Embryonic facial prominence (tissue), 1 donor: ENCODE measurements around the gene OMP.

Experiments used
- DNase-seq: peaks from one replicate; pipeline ENCODE4 v3.0.0-alpha.2; 2016; ENCODE audit errors: extremely low spot score

The OMP gene

GRCh38 chr11:77104727-77105126, 2.1 kb downstream of the OMP start:
- no peak for DNase-seq

GRCh38 chr11:77106321-77106720, 3.7 kb downstream of the OMP start:
- no peak for DNase-seq

- no peak for DNase-seq
Observed at GRCh38 chr11:77106759-77107158, 4.1 kb downstream of the OMP start.

- no peak for DNase-seq
Observed at GRCh38 chr11:77107950-77108349, 5.3 kb downstream of the OMP start.

GRCh38 chr11:77108436-77108835, 5.8 kb downstream of the OMP start:
- DNase-seq: no peak

GRCh38 chr11:77109236-77110019, 6.8 kb downstream of the OMP start:
- no peak for DNase-seq

GRCh38 chr11:77110836-77111235, 8.2 kb downstream of the OMP start:
- no peak for DNase-seq

- DNase-seq: no peak
Observed at GRCh38 chr11:77111277-77111676, 8.6 kb downstream of the OMP start.

GRCh38 chr11:77111946-77112345, 9.3 kb downstream of the OMP start:
- no peak for DNase-seq

GRCh38 chr11:77112641-77113381, 10.2 kb downstream of the OMP start:
- no peak for DNase-seq

GRCh38 chr11:77113382-77114088, 10.9 kb downstream of the OMP start:
- DNase-seq: no peak

- no peak for DNase-seq
Observed at GRCh38 chr11:77114089-77114463, 11.4 kb downstream of the OMP start.

GRCh38 chr11:77115181-77115611, 12.6 kb downstream of the OMP start:
- no peak for DNase-seq

GRCh38 chr11:77115956-77116355, 13.3 kb downstream of the OMP start:
- DNase-seq: no peak

- no peak for DNase-seq
Observed at GRCh38 chr11:77117492-77117891, 14.9 kb downstream of the OMP start.

GRCh38 chr11:77118086-77118485, 15.4 kb downstream of the OMP start:
- no peak for DNase-seq

GRCh38 chr11:77118971-77119370, 16.3 kb downstream of the OMP start:
- DNase-seq: no peak

GRCh38 chr11:77119531-77119936, 16.9 kb downstream of the OMP start:
- no peak for DNase-seq

- no peak for DNase-seq
Observed at GRCh38 chr11:77120571-77120970, 17.9 kb downstream of the OMP start.

- no peak for DNase-seq
Observed at GRCh38 chr11:77121096-77121640, 18.5 kb downstream of the OMP start.

GRCh38 chr11:77121876-77122575, 19.4 kb downstream of the OMP start:
- DNase-seq: no peak
